Central memory CD8-positive, alpha-beta T cell (primary cell): ENCODE data around the gene SETD7.
A peak's percentile ranks its signal among the peaks of the same experiment; 100 is the strongest.

Experiments used
- ATAC-seq: fragments of 150-1000 bp; cut with Tn5 transposase; replicated peaks from 2 replicates; pipeline ENCODE4 v1.10.0; 2022; ENCODE audit warnings: mild to moderate bottlenecking, moderate FRiP score, moderate number of reproducible peaks; ENCODE audit not compliant: poor library complexity, severe bottlenecking; ENCODE audit errors: extremely low read depth
- DNase-seq, 2 donors: peaks; one replicate each; pipeline ENCODE4 v3.0.0; 2021; ENCODE audit warnings: low spot score in 2 of 2
- H3K27ac Mint-ChIP-seq: one replicate; pipeline ENCODE4 v1.8.0; 2022; ENCODE audit warnings: low read depth, mild to moderate bottlenecking, moderate library complexity, mixed read lengths
- H3K27me3 Mint-ChIP-seq: one replicate; pipeline ENCODE4 v1.8.0; 2022; ENCODE audit warnings: mixed read lengths
- H3K36me3 Mint-ChIP-seq: one replicate; pipeline ENCODE4 v1.8.0; 2022; ENCODE audit warnings: mild to moderate bottlenecking, moderate library complexity, mixed read lengths; ENCODE audit not compliant: insufficient read depth
- H3K4me1 Mint-ChIP-seq: one replicate; pipeline ENCODE4 v1.8.0; 2022; ENCODE audit warnings: mixed read lengths
- H3K4me3 Mint-ChIP-seq: one replicate; pipeline ENCODE4 v1.8.0; 2022; ENCODE audit warnings: mild to moderate bottlenecking, moderate library complexity, mixed read lengths
- H3K9me3 Mint-ChIP-seq: one replicate; pipeline ENCODE4 v1.8.0; 2022; ENCODE audit warnings: mixed read lengths

Gene SETD7

GRCh38 chr4:139563515-139563914 lies 7.5 kb upstream of the SETD7 start:
- Mint-ChIP-seq H3K4me1 (peaks cover 17% of the 10 kb centered on the region), H3K27me3 (peaks cover 7% of the 10 kb centered on the region), H3K36me3 (peaks cover 5% of the 10 kb centered on the region), H3K27ac (no peak overlapping the region), H3K4me3 (no peak overlapping the region), H3K9me3 (no peaks in the 10 kb centered on the region)
- no peak for DNase-seq
- no peak for ATAC-seq

GRCh38 chr4:139562839-139563238 lies 6.8 kb upstream of the SETD7 start:
- ATAC-seq: no peak
- H3K4me3 Mint-ChIP-seq: no peak overlapping the region
- H3K9me3 Mint-ChIP-seq: no peaks in the 10 kb centered on the region

DNA sequence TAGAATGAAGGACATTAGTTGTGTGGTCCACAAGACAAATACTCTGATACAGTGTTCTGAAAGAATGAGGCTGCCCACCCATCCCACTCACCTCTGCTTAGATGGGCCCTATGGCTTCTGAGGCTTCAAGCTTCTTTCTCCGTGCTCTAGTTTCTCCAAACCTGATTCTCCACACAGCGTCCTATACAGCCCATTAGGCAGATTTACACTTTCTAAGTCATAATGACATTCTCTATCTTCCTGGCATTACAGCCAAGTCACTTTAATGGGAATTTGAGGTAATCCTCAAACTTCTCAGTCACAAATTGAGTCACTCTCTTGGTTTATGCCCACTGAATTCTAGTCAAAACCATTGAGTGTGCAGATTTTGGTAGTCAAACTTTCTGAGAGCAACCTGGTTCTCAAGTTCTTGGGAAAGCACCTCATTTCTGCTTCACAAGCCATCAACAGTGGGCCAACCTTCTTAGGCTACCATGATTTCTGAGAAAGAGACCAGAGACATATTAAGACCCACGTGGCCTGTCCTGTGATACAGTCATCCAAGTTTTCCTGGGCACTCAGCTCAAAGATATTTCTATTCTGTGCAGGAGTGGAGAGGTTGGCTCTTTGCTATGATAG lies 6.2 kb upstream of the SETD7 start:
- no peak for DNase-seq
- Mint-ChIP-seq H3K4me3 (no peak overlapping the region), H3K4me1 (peaks cover 21% of the 10 kb centered on the region), H3K27ac (no peak overlapping the region), H3K27me3 (no peaks in the 10 kb centered on the region), H3K9me3 (no peaks in the 10 kb centered on the region), H3K36me3 (peaks cover 6% of the 10 kb centered on the region)
- ATAC-seq: no peak

More at GRCh38 chr4:139562839-139563238, 6.8 kb upstream of the SETD7 start:
- Mint-ChIP-seq H3K36me3 (peaks cover 5% of the 10 kb centered on the region), H3K4me1 (peaks cover 17% of the 10 kb centered on the region), H3K27me3 (peaks cover under 1% of the 10 kb centered on the region), H3K27ac (no peak overlapping the region)
- DNase-seq: no peak

GRCh38 chr4:139560406-139561104 lies 4.5 kb upstream of the SETD7 start:
- peak overlapping the region; percentile 35 for H3K4me3 Mint-ChIP-seq
- DNase-seq: no peak
- peaks cover 10% of the 10 kb centered on the region for H3K27me3 Mint-ChIP-seq
- H3K36me3 Mint-ChIP-seq: peaks cover 15% of the 10 kb centered on the region
- no peaks in the 10 kb centered on the region for H3K9me3 Mint-ChIP-seq
- H3K27ac Mint-ChIP-seq: peak overlapping the region; percentile 81
- H3K4me1 Mint-ChIP-seq: peaks cover 31% of the 10 kb centered on the region
- ATAC-seq: peak; percentile 59

DNA sequence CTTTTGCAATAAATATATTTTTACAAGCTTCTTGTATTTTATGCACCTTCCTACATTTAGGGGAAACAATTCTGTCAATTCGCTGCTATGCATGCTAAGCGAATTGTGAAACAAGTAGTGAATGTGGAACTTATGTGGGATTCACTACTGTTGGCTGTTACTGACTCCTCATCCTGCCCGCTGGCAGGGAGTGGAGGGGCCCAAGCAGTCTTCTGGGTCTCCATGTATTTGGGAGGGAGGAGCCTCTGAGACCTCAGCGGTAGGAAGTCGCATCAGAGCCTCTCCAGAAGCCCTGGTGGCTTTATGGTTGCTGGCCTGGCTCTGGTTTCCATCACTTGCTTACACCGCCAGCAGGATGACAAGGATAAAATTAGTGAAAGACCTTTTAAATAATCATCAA lies 3.7 kb upstream of the SETD7 start:
- peak overlapping the region; percentile 81 for H3K27ac Mint-ChIP-seq

GRCh38 chr4:139559089-139559479 lies 3.1 kb upstream of the SETD7 start:
- H3K27ac Mint-ChIP-seq: peak overlapping the region; percentile 81

More for the DNA sequence above, 3.7 kb upstream of the SETD7 start:
- H3K27me3 Mint-ChIP-seq: peaks cover 10% of the 10 kb centered on the region
- peaks cover 22% of the 10 kb centered on the region for H3K36me3 Mint-ChIP-seq
- H3K9me3 Mint-ChIP-seq: no peaks in the 10 kb centered on the region
- peaks cover 38% of the 10 kb centered on the region for H3K4me1 Mint-ChIP-seq
- DNase-seq: no peak
- ATAC-seq: no peak
- no peak overlapping the region for H3K4me3 Mint-ChIP-seq

GRCh38 chr4:139558235-139559088 lies 2.4 kb upstream of the SETD7 start:
- ATAC-seq: no peak
- H3K36me3 Mint-ChIP-seq: peaks cover 22% of the 10 kb centered on the region
- no peak overlapping the region for H3K4me3 Mint-ChIP-seq
- H3K4me1 Mint-ChIP-seq: peaks cover 39% of the 10 kb centered on the region
- no peaks in the 10 kb centered on the region for H3K9me3 Mint-ChIP-seq
- H3K27ac Mint-ChIP-seq: peak overlapping the region; percentile 62
- DNase-seq: no peak
- peaks cover 10% of the 10 kb centered on the region for H3K27me3 Mint-ChIP-seq

More at GRCh38 chr4:139559089-139559479, 3.1 kb upstream of the SETD7 start:
- ATAC-seq (no peak), DNase-seq (no peak)
- Mint-ChIP-seq H3K27me3 (peaks cover 10% of the 10 kb centered on the region), H3K4me3 (no peak overlapping the region), H3K4me1 (peaks cover 39% of the 10 kb centered on the region), H3K36me3 (peaks cover 24% of the 10 kb centered on the region), H3K9me3 (no peaks in the 10 kb centered on the region)

DNA sequence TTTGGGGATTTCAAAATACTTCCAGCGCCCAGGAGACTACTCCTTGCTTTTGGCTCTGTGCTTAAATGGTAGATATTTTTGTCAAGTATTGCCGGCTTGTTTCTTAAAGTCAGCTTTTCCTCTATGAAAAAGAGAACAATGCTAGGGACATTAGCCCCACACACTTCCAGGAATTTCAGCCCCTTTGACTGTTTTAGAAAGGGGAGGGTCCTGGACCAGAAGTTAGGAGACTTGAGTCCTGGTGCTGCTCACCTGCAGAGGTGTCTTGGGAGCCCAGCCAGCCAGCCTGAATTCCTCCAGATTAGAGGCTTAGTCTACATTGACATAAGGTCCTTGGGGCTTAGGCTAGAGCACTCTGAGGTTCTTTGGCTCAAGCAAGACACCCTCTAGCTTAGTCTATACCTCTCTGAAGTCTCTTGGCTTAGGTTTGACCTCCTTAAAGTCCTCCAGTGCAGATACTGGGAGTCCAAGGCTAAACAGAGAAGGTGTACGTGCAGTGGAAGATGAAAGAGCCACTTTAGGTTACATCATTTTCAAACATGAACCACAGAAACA lies 1.6 kb upstream of the SETD7 start:
- H3K4me1 Mint-ChIP-seq: peaks cover 42% of the 10 kb centered on the region
- no peak for ATAC-seq
- H3K36me3 Mint-ChIP-seq: peaks cover 22% of the 10 kb centered on the region
- H3K4me3 Mint-ChIP-seq: peak overlapping the region; percentile 99
- no peaks in the 10 kb centered on the region for H3K9me3 Mint-ChIP-seq
- peaks cover 10% of the 10 kb centered on the region for H3K27me3 Mint-ChIP-seq
- peak overlapping the region; percentile 99 for H3K27ac Mint-ChIP-seq
- DNase-seq: no peak

GRCh38 chr4:139556724-139557555 lies 921 bp upstream of the SETD7 start:
- Mint-ChIP-seq H3K4me1 (peaks cover 45% of the 10 kb centered on the region), H3K27ac (peak overlapping the region; percentile 99), H3K4me3 (peak overlapping the region; percentile 99), H3K27me3 (peaks cover 10% of the 10 kb centered on the region), H3K36me3 (peaks cover 22% of the 10 kb centered on the region), H3K9me3 (no peaks in the 10 kb centered on the region)
- peak; percentile 36 to 49 for DNase-seq
- peak; percentile 47 for ATAC-seq

DNA sequence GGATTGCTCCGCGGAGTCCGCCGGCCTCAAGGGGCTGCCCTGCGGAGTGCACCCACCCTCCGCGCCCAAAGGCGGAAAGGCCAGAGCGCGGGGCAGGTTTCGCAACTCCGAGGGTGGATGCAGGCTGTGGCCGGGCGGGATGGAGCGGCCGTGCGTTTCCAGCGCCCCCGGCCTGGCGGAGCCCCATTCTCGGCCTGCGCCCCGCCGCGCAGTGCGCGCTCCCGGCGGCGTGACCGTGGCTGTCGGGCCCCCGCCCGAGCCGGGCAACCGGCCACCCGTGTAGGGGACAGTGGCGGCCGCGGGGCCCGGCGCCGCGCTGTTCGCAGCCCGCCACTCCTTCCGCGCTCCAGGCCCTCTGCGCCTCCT lies 331 bp downstream of the SETD7 start:
- Mint-ChIP-seq H3K27me3 (peaks cover 10% of the 10 kb centered on the region), H3K4me3 (peak overlapping the region; percentile 99), H3K9me3 (no peaks in the 10 kb centered on the region), H3K27ac (peak overlapping the region; percentile 99), H3K4me1 (peaks cover 40% of the 10 kb centered on the region), H3K36me3 (peaks cover 22% of the 10 kb centered on the region)
- ATAC-seq: no peak
- no peak for DNase-seq

DNA sequence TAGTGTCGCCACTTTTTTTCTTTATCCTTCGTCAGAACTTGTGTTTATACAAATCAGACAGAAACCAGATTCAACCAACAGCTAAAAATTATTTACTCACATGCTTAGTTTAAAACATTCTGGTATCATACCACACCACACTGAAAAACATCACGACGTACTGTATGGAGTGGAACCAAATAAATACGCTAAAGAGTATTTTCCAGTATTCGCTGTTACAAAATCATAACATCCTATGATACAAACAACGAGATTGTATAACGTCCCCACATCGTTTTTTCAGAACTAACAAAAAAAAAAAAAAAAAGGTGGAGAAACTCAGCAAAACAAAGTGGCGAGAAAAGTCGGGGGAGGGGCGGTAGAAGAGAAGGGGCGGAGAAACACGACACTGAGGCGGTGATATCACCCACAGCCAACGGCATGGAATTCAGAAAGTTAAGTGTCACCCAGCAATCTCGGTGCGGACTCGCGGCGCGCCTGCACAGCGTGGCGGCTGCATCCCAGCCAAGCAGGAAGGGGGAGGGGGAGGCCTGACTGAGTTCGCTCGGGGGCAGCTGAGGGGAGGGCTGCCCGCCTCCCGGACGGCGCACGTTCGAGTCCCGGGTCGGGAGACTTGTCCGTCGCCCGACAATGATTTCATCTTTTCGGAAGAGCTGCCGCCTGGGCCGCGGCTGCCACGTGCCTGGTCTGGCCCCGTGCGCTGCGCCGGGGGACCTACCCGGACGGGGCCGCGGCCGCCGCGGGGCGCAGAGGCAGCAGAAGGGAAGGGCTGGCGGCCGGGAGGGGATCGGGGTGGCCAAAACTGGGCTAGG lies 920 bp downstream of the SETD7 start:
- Mint-ChIP-seq H3K4me3 (peak overlapping the region; percentile 96), H3K36me3 (peaks cover 19% of the 10 kb centered on the region), H3K4me1 (peaks cover 34% of the 10 kb centered on the region), H3K27ac (peak overlapping the region; percentile 99), H3K27me3 (peaks cover 10% of the 10 kb centered on the region), H3K9me3 (no peaks in the 10 kb centered on the region)
- ATAC-seq: peak; percentile 57
- peak; percentile 64 to 72 for DNase-seq
